ENCODE data around the gene RHOT2. TPM values are rescaled to one million over a fixed set of nuclear protein-coding genes. Genes with fewer than 3 reads are reported as not detected.

The RHOT2 gene
- total and polyA plus RNA-seq, 10 of the 15 experiments (the other 5 are each of a cell fraction or from before 2014, with no cell fraction given), result 3.7 to 174 (median 69.8) TPM

- Histone ChIP-seq H4K20me1 (ENCODE audit: control insufficient read depth, insufficient read depth) (0 out of 2 replicates have a peak, but pooled peaks cover 2% of the 10 kb centered on the region), H3K9ac (ENCODE audit: control insufficient read depth, insufficient read depth, low read length) (peak within 1 kb of the TSS; percentile 91), H3K79me2 (ENCODE audit: control insufficient read depth, insufficient read depth, low read length) (no peaks in the 10 kb centered on the region; the same call in 1 of the 2 replicates), H3K27me3 (replicated peaks in 1 of 2; ENCODE audit: control insufficient read depth in 2 of 2, insufficient read depth in 2 of 2, low read length in 1 of 2) (no peaks in the 10 kb centered on the region), H3K4me3 (peak within 1 kb of the TSS; percentile 86), H3K36me3 (ENCODE audit: control insufficient read depth in 2 of 2, insufficient read depth in 2 of 2, low read length in 1 of 2) (no peaks in the 10 kb centered on the region), H3K4me2 (ENCODE audit: control insufficient read depth, insufficient read depth) (peak within 1 kb of the TSS; percentile 69), H2AFZ (ENCODE audit: control insufficient read depth, low read depth, low read length) (peak within 1 kb of the TSS; percentile 92), H3K4me1 (ENCODE audit: control insufficient read depth, insufficient read depth, low read length) (peaks cover 16% of the 10 kb centered on the region), H3K27ac (ENCODE audit: control insufficient read depth, insufficient read depth) (peak within 1 kb of the TSS; percentile 87), H3K9me3 (replicated peaks; ENCODE audit: control insufficient read depth, insufficient read depth, low read length) (no peaks in the 10 kb centered on the region)
- peak; percentile 62 for FAIRE-seq
- no peak for DNase-seq (ENCODE audit: low read depth, low spot score)
- SMC1A ChIA-PET (ENCODE audit: uncharacterized antibody, unreplicated experiment), result interaction anchor here (1.2 to 1.3 kb wide), 3 partner anchors 9 to 60 kb away, joined by 3 to 4 read pairs (median 3); no protein-coding TSS in a partner anchor
- in situ Hi-C loops (cut with MboI) (no loop called here), intact Hi-C loops (cut with micrococcal nuclease; ENCODE audit: unreplicated experiment) (loop anchor here (2.0 kb wide), 2 partner anchors 20 to 36 kb away; partner anchors contain the start of genes CIAO3 and JMJD8)
- POLR2A ChIA-PET, result interaction anchor here (0.5 to 2.5 kb wide), 8 partner anchors 9 to 149 kb away, joined by 3 to 29 read pairs (median 6); partner anchors contain the start of genes CHTF18, CIAO3 and RPUSD1
- TSS peak; percentile 63 for BruUV-seq (replicated peaks)
- WGBS (ENCODE audit: insufficient coverage, insufficient replicate concordance, low lambda C conversion rate, missing lambda C conversion rate), result 3% methylated on average over 101 of the region's 106 CpGs
- peak; percentile 87 for ATAC-seq
- CTCF ChIA-PET, result interaction anchor here (0.9 to 2.5 kb wide), 5 partner anchors 11 to 64 kb away, joined by 3 to 16 read pairs (median 4); no protein-coding TSS in a partner anchor
- RAD21 ChIA-PET (ENCODE audit: unreplicated experiment), result interaction anchor here (0.8 to 2.4 kb wide), 4 partner anchors 16 to 67 kb away, joined by 3 to 10 read pairs (median 6); partner anchors contain the start of genes CHTF18, RPUSD1 and STUB1
- TF ChIP-seq SMAD1 (IDR thresholded peaks at IDR 0.05; ENCODE audit: low read depth, partially characterized antibody) (no peak), E2F8 (IDR thresholded peaks at IDR 0.05; ENCODE audit: low read depth, partially characterized antibody) (no peak), EZH2 (IDR thresholded peaks at IDR 0.05; ENCODE audit: borderline replicate concordance, control insufficient read depth, low read depth, low read length) (no peak), E4F1 (IDR thresholded peaks at IDR 0.05; ENCODE audit: borderline replicate concordance, partially characterized antibody) (peak; percentile 68), ZBED1 (IDR thresholded peaks at IDR 0.05; ENCODE audit: borderline replicate concordance) (no peak), MYC (IDR thresholded peaks at IDR 0.05; ENCODE audit: insufficient read depth, insufficient read length, insufficient replicate concordance, low read length, severe bottlenecking) (peak; percentile 78), SREBF1 (IDR thresholded peaks at IDR 0.05; ENCODE audit: low read length) (no peak), NR2F1 (conservative IDR thresholded peaks at IDR 0.05) (peak; percentile 86), ZBTB4 (CRISPR knock-in tag; IDR thresholded peaks at IDR 0.05) (no peak), POLR2AphosphoS2 (IDR thresholded peaks at IDR 0.05; ENCODE audit: low read depth, low read length) (no peak; the same call in none of the 2 replicates)
Measured at GRCh38 chr16:720990-721764, 53.2 kb downstream of the RHOT2 start, which contains the start of gene ANTKMT. Gene ANTKMT, plus strand, starts transcription at chr16:721146. Its CDS starts 129 bp downstream, at chr16:721275.

Measured in GM12878 (cell line).